GM21528 (cell line): ENCODE measurements around the gene OTULINL.

Experiments
- ATAC-seq: cut with Tn5 transposase; IDR thresholded peaks from one replicate; pipeline ENCODE4 v1.9.1; 2021; ENCODE audit warnings: mild to moderate bottlenecking, moderate library complexity; ENCODE audit not compliant: unreplicated experiment, low FRiP score

Gene OTULINL

DNA sequence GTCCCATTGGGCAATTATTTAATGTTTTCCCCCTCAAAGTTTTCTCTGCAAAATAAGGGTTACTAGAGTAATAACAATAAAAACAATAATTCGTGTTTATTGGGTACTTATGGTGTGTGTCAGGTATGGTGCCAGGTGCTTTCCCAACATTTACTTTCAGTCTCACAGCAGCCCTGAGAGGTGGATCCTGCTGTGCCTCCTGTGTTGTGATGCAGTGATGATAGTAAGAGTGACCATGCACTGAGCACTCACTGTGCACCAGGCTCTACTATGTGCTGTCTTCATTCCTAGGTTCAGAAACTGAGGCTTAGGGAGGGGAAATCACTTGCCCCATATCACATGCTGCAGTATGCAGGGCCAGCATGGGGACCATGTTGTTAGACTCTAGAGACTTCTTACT lies 15.5 kb downstream of the OTULINL start:
- no peak for ATAC-seq

DNA sequence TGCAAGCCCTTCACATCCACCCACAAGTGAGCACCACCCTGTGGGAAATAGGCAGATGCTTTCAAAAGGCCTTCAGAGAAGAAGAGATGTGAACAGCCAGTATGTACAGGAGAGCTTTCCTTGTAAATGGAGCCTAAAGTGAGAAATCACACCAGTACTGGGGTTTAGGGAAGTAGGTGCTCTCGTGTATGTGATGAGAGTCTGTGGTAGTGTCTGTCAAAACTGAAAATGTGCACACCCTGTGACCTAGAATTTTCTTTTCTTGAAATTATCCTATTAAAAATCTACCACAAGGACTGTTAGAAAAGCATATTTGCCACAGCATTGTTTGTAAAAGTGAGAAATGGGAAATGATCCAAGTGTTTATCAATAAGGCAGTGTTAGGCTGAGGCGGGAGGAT lies 16.6 kb downstream of the OTULINL start:
- no peak for ATAC-seq

GRCh38 chr5:14599476-14600127 lies 18.0 kb downstream of the OTULINL start:
- no peak for ATAC-seq

DNA sequence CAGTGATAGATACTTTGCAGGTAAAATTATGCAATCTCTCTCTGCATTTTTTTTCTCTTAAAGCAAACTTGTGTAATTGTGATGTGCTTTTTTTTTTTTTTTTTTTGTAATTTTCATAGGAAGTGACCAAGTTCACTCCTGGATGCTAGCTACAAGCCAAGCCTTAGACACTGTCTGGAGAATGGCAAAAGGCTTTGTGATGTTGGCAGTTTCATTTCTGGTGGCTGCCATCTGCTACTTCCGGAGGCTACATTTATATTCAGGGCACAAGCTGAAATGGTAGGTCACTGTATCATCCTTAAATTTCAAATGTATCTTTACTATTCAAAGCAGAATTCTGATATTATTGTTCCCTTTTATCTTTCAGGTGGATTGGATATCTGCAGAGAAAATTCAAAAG lies 19.3 kb downstream of the OTULINL start:
- no peak for ATAC-seq

DNA sequence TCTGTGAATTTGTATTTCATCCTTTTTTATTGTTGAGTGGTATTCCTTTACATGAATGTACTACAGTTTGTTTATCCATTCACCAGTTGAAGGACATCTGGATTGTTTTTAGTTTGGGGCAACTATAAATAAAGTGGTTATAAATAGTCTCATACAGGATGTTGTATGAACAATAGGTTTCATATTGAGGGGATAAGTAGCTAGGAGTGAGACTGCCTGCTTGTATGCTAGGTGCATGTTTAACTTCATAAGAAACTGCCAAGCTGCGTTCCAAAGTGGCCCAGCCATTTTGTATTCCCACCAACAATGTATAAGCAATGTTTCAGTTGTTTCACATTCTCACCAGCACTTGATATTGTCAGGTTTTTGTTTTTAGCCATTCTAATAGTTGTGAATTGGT lies 21.5 kb downstream of the OTULINL start:
- no peak for ATAC-seq

- no peak for ATAC-seq
These were observed 25.5 kb downstream of the OTULINL start for GRCh38 chr5:14607104-14607503.

- ATAC-seq = no peak
These were observed 26.6 kb downstream of the OTULINL start for GRCh38 chr5:14608169-14608568.

GRCh38 chr5:14611737-14612136 lies 30.1 kb downstream of the OTULINL start:
- ATAC-seq = no peak

- ATAC-seq = no peak
These were observed 32.9 kb downstream of the OTULINL start for GRCh38 chr5:14614490-14614889.

- no peak for ATAC-seq
These were observed 33.8 kb downstream of the OTULINL start for GRCh38 chr5:14615365-14615764.

DNA sequence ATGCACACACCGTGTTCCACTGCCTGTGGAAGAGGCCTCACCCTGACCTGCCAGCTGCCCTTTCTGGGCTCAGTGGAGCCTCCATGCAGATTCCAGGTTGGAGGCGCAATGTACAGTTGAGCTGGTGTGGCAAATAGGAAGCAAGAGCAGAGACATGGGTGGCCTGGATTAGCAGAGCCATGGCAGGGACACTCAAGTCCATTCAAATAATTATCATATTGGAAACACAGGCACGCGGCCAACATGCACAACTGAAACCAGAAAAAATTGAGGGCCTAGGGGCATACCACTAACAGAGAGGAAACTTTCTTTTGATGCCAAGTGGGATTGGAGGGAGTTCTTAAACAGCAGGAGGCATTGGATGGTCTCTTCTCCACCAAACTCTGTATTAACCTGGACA lies 35.8 kb downstream of the OTULINL start:
- no peak for ATAC-seq

GRCh38 chr5:14627270-14627669 lies 45.7 kb downstream of the OTULINL start:
- no peak for ATAC-seq

- ATAC-seq = no peak
These were observed 46.8 kb downstream of the OTULINL start for GRCh38 chr5:14628346-14628745.

DNA sequence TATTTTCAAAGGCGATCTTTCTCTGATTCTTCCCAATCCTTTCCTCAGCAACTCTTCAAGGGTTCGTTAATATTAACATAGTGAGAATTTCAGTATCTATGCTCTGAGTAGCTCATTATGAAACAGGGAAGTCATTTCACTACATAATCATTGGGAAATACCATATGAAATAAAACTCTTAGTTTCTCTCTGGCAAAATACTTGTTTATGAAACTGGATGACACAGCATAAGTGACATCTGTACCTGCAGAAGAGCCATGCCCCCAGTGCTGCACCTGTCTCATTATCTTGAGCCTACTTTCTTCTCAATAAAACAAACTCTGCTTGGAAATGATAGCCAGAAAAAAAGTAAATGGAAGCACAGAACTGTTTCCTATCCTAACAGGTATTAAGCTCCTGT lies 49.1 kb downstream of the OTULINL start:
- ATAC-seq = no peak

- ATAC-seq = no peak
These were observed 54.1 kb downstream of the OTULINL start for GRCh38 chr5:14635656-14636055.

GRCh38 chr5:14640765-14641164 lies 59.2 kb downstream of the OTULINL start:
- ATAC-seq = no peak

GRCh38 chr5:14644623-14645237 lies 63.1 kb downstream of the OTULINL start:
- ATAC-seq = no peak

GRCh38 chr5:14650052-14650451 lies 68.5 kb downstream of the OTULINL start:
- no peak for ATAC-seq

DNA sequence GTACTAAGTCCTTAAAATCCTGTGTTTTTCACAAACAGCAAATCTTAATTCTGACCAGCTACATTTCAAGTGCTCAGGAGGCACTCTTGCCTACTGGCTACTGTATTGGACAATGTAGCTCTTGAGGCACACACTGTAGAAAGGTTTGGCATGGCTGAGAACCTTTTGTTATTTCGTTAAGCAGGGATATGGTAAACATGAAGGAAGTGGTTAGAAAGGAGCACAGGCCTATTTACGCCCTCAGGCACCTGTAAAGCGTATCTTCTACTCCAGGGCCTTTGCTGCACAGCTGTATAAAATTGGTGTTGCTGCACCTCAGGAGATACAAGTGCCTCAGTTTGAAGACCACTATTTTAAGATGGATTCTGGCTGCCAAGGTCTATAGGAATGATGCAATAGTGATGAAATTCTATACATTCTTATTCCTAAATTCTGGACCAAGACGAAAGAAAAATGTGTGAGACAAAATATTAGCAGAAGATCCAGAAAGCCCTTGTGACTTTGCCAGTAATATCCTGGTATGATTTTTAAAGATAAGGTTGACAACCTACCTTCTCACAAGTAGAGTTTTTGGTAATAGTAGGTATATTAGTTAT lies 73.7 kb downstream of the OTULINL start:
- no peak for ATAC-seq

- no peak for ATAC-seq
These were observed 75.3 kb downstream of the OTULINL start for GRCh38 chr5:14656898-14657297.

DNA sequence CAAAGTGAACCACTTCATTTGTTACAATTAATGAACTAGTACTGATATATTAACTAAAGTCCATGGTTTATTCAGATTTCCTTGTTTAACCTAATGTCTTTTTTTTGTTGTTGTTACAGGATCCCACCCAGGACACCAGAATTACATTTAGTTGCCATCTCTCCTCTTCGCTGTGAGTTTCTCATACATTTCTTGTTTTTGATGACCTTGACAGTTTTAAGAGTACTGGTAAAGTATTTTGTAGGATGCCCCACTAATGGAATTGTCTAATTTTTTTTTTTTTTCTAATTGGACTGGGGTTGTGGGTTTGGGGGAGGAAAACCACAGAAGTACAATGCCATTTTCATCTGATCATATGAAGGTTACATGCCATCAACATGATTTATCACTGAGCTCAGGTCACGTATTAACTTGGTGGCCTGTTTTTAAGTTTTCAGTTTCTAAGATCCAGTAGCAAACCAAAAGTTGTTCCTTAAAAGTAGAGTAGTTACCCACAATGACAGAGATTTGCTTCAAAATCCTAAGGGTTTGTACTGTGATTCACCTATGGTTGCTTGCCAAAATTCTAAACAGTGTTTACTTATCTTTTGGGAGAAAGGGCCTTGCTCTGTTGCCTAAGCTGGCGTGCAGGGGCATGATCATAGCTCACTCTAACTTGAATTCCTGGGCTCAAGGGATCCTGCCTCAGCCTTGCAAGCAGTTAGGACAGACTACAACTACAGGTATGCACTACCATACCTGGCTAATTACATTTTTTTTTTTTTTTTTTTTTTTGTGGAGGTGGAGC lies 78.4 kb downstream of the OTULINL start:
- no peak for ATAC-seq
